SK-N-SH treated with all-trans-retinoic acid at 6 μM for 48 hours (cell line): Measurements from ENCODE around the gene ZSCAN30.

ENCODE experiments used
- CSRNP3 ChIP-seq: fragments of 250-450 bp; sonication (Bioruptor Pico); IDR thresholded peaks from 2 replicates; pipeline ENCODE4 v1.5.1; 2021; ENCODE audit warnings: mild to moderate bottlenecking, moderate library complexity
- GLIS3 ChIP-seq: fragments of 250-450 bp; sonication (Bioruptor Pico); IDR thresholded peaks from 2 replicates; pipeline ENCODE4 v1.5.0; 2020; ENCODE audit warnings: mild to moderate bottlenecking, moderate library complexity
- ISL1 ChIP-seq: fragments of 250-450 bp; sonication (Bioruptor Pico); IDR thresholded peaks from 2 replicates; pipeline ENCODE4 v2.1.2; 2022; ENCODE audit warnings: mild to moderate bottlenecking, moderate library complexity
- PATZ1 ChIP-seq: fragments of 250-450 bp; sonication (Bioruptor Pico); IDR thresholded peaks from 2 replicates; pipeline ENCODE4 v1.8.0; 2020; ENCODE audit warnings: mild to moderate bottlenecking, moderate library complexity, borderline replicate concordance
- RARB ChIP-seq: fragments of 250-450 bp; sonication (Bioruptor Pico); IDR thresholded peaks from 2 replicates; pipeline ENCODE4 v1.8.0; 2021; ENCODE audit warnings: mild to moderate bottlenecking, moderate library complexity

DNA sequence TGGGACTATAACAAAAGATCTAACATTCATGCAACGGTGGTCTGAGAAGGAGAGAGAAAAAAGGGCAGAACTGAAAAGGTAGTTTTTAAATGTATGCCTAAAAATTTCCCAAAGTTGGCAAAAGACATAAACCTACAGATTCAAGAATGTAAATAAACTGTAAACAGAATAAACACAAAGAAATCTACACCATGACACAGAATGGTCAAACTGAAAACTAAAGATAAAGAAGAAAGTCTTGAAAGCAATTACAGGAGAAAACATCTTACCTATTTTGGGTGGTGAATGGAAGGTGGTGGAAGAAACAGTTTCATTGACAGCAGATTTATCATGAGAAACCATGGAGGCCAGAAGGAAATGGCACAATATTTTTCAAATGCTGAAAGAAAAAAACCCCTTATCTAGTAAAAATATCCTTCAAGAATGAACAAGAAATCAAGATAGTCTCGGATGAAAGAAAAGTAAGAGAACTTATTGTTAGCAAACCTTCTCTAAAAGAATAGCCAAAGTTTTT, 84.8 kb downstream of the ZSCAN30 start:
- no peak for TF ChIP-seq ISL1
- no peak for TF ChIP-seq RARB
- no peak for TF ChIP-seq GLIS3 (CRISPR knock-in tag)
- no peak for TF ChIP-seq PATZ1
- TF ChIP-seq CSRNP3 (CRISPR knock-in tag), result no peak
